ENCODE data around the gene CR1.
"Not testable (repeated sequence)": the region's sequence is repeated elsewhere in the genome, so short reads cannot be mapped to it uniquely, and the experiment has no call there.

Gene CR1

DNA sequence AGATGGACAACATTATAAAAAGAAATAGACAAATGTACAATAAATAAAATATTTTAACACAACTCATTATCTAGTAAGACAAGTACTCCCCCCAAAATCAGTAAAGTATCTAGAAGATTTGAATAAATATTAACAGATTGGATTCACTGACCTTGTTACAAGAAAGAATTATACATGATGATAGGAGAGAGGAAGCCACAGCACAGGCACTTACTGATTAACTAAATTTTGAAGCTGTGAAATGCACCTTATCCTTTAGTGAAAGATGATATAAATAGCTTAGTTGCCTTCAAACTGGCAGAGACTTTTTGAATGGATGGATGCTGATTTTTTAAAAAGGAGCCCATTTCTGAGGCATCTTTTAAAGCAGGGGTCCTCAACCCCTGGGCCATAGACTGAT is 8.5 kb downstream of the CR1 start:
- no peak for DNase-seq

DNA sequence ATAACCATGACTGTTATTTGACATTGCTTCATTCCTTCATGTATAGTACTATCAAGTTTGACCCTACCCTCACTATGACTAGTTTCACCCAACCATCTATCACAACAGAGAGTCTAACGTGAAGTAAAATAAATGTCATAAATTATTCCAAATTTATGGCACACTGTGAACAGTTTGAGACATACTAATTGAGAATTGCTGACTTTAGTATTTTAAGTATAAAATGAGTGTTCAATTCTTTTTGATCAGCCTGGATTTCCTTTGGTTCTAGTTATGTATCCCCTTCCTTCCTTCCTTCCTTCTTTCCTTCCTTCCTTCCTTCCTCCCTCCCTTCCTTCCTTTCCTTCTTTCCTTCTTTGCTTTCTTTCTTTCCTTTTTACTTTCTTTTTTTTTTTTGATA is 14.5 kb downstream of the CR1 start:
- no peak for DNase-seq

GRCh38 chr1:207514890-207515289 is 18.9 kb downstream of the CR1 start:
- no peak for DNase-seq

GRCh38 chr1:207516729-207517128 is 20.8 kb downstream of the CR1 start:
- DNase-seq: no peak

DNA sequence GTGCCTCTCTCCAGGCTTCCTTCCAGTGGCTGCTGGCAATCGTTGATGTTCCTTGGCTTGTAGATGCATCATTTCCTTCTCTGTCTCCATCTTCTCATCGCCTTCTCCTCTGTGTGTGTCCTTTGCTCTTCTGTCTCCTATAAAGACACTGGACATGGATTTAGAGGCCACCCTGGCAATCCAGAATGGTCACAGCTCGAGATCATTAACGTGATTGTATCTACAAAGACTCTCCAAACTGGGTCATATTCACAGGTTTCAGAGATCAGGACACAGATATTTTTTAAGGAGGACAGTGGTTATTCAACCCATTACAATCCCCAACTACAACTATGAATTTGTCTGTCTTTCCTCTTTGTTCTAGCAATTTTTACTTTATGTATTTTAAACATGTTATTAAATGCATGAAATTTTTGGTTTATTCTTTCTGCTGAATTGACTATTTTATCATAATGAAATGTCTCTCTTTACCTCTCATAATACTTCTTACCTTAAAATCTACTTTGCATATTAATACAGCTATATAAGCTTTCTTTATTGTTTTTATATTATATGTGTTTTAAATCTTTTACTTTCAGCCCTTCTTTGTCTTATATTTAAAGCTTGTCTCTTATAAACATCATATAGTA is 22.8 kb downstream of the CR1 start:
- DNase-seq: no peak

DNA sequence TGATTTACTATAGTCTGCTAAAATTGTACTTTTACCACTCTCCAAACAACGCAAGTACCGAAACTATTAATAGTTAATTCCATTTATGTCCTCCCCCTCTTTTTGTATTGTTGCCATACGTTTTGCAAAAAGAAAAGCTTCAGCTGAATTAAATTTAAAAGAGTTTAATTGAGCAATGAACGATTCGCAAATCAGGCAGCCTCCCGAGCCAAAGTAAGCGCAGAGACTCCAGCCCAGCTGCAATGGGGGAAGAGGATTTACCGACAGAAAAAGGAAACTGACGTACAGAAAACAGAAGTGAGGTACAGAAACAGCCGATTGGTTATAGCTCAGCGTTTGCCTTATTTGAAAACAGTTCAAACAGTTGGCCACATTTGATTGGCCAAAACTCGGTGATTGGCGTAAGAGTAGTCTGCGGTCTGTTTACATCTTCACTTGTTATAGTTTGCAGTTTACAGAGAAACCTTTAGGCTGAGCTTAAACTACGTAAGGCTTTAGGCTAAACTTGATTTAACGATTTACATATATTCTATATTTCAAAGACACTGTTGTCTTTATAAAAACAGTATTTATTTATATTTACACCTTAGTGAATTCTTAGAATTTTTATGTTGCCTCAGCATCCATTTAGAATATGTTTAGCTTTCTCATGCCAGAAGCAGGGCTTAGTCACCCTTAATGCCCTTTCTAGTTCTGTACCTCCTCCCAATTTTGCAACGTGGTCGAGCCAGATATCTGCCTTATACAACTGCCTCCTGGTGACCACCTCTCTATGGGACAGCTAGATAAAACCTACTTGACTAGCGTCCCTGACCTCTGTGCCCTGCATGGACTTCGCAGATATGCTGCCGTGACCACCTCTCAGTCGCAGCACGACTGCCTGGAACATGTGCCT is 23.8 kb downstream of the CR1 start:
- DNase-seq: no peak

GRCh38 chr1:207520400-207521345 is 24.7 kb downstream of the CR1 start:
- DNase-seq: not testable (repeated sequence)

- DNase-seq: not testable (repeated sequence)
These were observed 29.3 kb downstream of the CR1 start for GRCh38 chr1:207525239-207525638.

GRCh38 chr1:207528401-207528800 is 32.4 kb downstream of the CR1 start:
- DNase-seq: not testable (repeated sequence)

- not testable (repeated sequence) for DNase-seq
These were observed 40.3 kb downstream of the CR1 start for GRCh38 chr1:207536263-207536662.

- not testable (repeated sequence) for DNase-seq
These were observed 50.9 kb downstream of the CR1 start for GRCh38 chr1:207546677-207547357.

GRCh38 chr1:207554823-207555222 is 58.9 kb downstream of the CR1 start:
- not testable (repeated sequence) for DNase-seq

GRCh38 chr1:207565546-207566468 is 69.8 kb downstream of the CR1 start:
- DNase-seq: no peak

DNA sequence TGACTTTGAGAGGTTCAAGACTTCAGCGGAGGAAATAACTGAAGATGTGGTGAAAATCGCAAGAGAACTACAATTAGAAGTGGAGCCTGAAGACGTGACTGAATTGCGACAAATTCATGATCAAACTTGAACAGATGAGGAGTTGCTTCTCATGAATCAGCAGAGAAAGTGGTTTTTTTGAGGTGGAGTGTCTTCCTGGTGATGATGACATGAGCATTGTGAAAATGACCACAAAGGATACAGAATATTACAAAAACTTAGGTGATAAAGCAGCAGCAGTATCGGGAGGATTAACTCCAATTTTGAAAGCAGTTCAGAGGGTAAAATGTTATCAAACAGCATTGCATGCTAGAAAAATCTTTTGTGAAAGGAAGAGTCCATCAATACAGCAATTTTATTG is 76.0 kb downstream of the CR1 start:
- not testable (repeated sequence) for DNase-seq

- DNase-seq: not testable (repeated sequence)
These were observed 77.1 kb downstream of the CR1 start for GRCh38 chr1:207573074-207573473.

DNA sequence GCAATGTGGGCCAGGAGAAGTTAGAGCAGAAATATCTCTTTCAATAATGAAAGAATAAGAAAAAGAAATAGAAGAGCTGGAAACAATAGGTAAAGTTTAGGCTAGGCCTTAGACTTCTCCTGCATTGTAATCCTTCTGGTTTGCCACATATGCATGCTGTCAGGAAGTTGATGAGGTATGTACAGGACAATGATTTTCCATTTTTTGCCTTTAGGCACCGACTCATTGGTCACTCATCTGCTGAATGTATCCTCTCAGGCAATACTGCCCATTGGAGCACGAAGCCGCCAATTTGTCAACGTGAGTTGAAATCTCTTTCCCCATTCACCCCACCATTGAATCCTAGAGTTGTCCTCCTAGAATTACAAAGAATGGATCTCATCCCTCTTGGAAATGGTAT is 79.4 kb downstream of the CR1 start:
- DNase-seq: not testable (repeated sequence)

DNA sequence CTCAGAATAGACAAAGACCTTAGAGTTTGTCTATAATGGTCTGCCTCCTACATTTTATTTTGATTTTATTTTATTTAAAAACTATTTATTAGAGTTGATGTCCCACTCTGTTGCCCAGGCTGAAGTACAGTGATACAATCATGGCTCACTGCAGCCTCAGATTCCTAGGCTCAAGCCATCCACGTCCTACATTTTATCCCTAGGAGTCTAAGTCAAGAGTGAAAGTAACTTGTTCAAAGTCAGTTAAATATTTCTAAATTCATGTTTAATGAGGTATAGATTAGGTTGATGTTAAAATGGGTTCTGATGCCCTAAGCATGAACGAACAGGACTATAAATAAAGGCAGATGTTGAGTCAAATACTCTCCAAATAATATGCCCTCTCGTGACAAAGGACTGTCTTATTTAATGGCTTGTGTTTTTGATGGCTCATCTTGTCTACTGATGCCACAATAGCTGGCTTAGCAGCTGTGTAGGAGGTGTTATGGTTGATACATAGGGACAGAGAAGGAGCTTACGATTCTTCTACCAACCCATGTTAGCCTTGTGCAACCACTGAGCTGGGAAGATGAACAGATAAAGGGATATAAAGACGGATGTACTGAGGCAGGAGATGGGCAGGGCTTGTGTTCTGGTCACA is 83.0 kb downstream of the CR1 start:
- DNase-seq: no peak

- no peak for DNase-seq
These were observed 83.5 kb downstream of the CR1 start for GRCh38 chr1:207579436-207579799.

- DNase-seq: no peak
These were observed 85.7 kb downstream of the CR1 start for GRCh38 chr1:207581496-207582153.

DNA sequence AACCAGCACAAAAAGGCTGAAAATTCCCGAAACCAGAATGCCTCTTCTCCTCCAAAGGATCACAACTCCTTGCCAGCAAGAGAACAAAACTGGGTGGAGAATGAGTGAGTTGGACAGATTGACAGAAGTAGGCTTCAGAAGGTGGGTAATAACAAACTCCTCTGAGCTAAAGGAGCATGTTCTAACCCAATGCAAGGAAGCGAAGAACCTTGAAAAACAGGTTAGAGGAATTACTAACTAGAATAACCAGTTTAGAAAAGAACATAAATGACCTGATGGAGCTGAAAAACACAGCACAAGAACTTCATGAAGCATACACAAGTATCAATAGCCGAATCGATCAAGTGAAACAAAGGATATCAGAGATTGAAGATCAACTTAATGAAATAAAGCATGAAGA is 93.5 kb downstream of the CR1 start:
- not testable (repeated sequence) for DNase-seq
